ENCODE data around the gene PEX5L.

GRCh38 chr3:179977356-179977755 lies 59.4 kb downstream of the PEX5L start:
- TF ChIP-seq SIN3A (IDR thresholded peaks at IDR 0.05; ENCODE audit: borderline replicate concordance, insufficient read depth, low read length), result no peak
- TF ChIP-seq POLR2AphosphoS5 (IDR thresholded peaks at IDR 0.05; ENCODE audit: low read depth, low read length), result no peak
- TF ChIP-seq FOXP2 (optimal IDR thresholded peaks at IDR 0.05; ENCODE audit: borderline replicate concordance, extremely low read depth, extremely low read length, insufficient read depth), result no peak

All from PFSK-1 (cell line).